ENCODE results near the gene MAPKAPK5. TPM values are rescaled to one million over a fixed set of nuclear protein-coding genes. Genes with fewer than 3 reads are reported as not detected.
A peak's percentile ranks its signal among the peaks of the same experiment; 100 is the strongest.

The MAPKAPK5 gene
- total RNA-seq, 4 donors from 2014 or later, result 79.3 to 122 (median 102) TPM

DNA sequence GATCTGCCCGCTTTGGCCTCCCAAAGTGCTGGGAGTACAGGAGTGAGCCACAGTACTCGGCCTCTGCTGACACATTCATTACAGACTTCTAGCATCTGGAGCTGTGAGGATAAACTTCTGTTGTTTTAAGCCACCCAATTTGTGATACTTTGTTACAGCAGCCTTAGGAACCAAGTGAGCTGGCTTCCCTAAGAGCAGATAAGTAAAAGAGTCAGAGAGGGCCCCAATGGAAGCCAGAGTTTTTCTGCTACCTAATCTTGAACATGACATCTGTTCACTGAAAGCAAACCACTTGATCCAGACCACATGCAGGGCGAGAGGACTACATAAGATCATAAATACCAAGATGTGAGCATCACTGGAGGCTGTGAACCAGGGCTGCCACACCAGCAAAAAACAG, 3.7 kb upstream of the MAPKAPK5 start:
- Histone ChIP-seq H3K4me1 (peaks cover 0 to 19% (median 8%) of the 10 kb centered on the region in 4 donors), H3K9me3 (no peaks in the 10 kb centered on the region), H3K27ac (no peak overlapping the region), H3K27me3 (no peaks in the 10 kb centered on the region), H3K36me3 (peaks cover 0 to 7% (median 0%) of the 10 kb centered on the region in 3 donors), H3K4me3 (no peak overlapping the region)
- no peak for TF ChIP-seq POLR2A (IDR thresholded peaks at IDR 0.05)
- TF ChIP-seq, protein P1, sequence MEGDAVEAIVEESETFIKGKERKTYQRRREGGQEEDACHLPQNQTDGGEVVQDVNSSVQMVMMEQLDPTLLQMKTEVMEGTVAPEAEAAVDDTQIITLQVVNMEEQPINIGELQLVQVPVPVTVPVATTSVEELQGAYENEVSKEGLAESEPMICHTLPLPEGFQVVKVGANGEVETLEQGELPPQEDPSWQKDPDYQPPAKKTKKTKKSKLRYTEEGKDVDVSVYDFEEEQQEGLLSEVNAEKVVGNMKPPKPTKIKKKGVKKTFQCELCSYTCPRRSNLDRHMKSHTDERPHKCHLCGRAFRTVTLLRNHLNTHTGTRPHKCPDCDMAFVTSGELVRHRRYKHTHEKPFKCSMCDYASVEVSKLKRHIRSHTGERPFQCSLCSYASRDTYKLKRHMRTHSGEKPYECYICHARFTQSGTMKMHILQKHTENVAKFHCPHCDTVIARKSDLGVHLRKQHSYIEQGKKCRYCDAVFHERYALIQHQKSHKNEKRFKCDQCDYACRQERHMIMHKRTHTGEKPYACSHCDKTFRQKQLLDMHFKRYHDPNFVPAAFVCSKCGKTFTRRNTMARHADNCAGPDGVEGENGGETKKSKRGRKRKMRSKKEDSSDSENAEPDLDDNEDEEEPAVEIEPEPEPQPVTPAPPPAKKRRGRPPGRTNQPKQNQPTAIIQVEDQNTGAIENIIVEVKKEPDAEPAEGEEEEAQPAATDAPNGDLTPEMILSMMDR (IDR thresholded peaks at IDR 0.05), result no peak
- no peak for DNase-seq

- peaks cover 0 to 7% (median 0%) of the 10 kb centered on the region in 3 donors for H3K36me3 ChIP-seq
- no peaks in the 10 kb centered on the region for H3K27me3 ChIP-seq
- H3K27ac ChIP-seq, result peak overlapping the region; percentile 93 to 99 (median 94)
- TF ChIP-seq, protein P1 (IDR thresholded peaks at IDR 0.05), result no peak
- TF ChIP-seq POLR2A (IDR thresholded peaks at IDR 0.05), result no peak
- H3K4me1 ChIP-seq, result peaks cover 0 to 38% (median 8%) of the 10 kb centered on the region in 4 donors
- peak overlapping the region; percentile 62 to 98 (median 92) for H3K4me3 ChIP-seq
- H3K9me3 ChIP-seq, result no peaks in the 10 kb centered on the region
- DNase-seq, result no peak
These were observed 1.2 kb upstream of the MAPKAPK5 start for GRCh38 chr12:111840807-111841206.

DNA sequence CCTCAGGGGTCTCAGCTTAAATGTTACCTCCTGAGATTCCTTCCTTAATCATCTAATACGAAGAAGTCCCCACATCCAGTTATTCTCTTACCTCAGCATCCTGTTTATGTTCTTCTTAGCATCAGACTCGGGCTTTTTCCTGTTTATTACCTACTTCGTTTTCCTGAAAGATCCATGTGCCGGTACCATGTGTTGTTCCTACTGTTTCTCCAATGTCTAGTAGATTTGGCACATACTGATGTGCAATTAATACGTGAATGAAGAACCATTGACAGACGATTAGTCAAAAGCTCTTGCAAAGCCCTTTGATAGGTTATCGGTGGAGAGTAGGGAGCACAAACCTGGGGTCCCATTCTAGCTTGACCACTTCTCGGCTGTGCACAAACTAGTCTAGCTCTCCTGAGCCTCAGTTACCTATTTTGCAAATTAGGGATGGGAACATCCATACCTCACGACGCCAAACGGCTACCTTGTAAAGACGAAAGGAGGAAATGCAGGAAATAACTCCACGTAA, 735 bp upstream of the MAPKAPK5 start:
- Histone ChIP-seq H3K27ac (peak overlapping the region; percentile 93 to 99 (median 94)), H3K4me1 (peaks cover 0 to 38% (median 8%) of the 10 kb centered on the region in 4 donors), H3K4me3 (peak overlapping the region; percentile 62 to 98 (median 92)), H3K36me3 (peaks cover 0 to 7% (median 0%) of the 10 kb centered on the region in 3 donors), H3K9me3 (no peaks in the 10 kb centered on the region), H3K27me3 (no peaks in the 10 kb centered on the region)
- TF ChIP-seq, protein P1 (IDR thresholded peaks at IDR 0.05), result no peak
- no peak for TF ChIP-seq POLR2A (IDR thresholded peaks at IDR 0.05)
- no peak for DNase-seq

GRCh38 chr12:111842556-111843396, 748 bp downstream of the MAPKAPK5 start:
- H3K27ac ChIP-seq, result peak overlapping the region; percentile 93 to 99 (median 94)
- H3K36me3 ChIP-seq, result peaks cover 0 to 7% (median 0%) of the 10 kb centered on the region in 3 donors
- peak; percentile 45 to 75 for TF ChIP-seq POLR2A (IDR thresholded peaks at IDR 0.05)
- TF ChIP-seq, protein P1 (IDR thresholded peaks at IDR 0.05), result no peak
- H3K27me3 ChIP-seq, result no peaks in the 10 kb centered on the region
- DNase-seq, result peak; percentile 19 to 84 (median 82)
- H3K9me3 ChIP-seq, result no peaks in the 10 kb centered on the region
- peak overlapping the region; percentile 62 to 98 (median 92) for H3K4me3 ChIP-seq
- peaks cover 0 to 38% (median 8%) of the 10 kb centered on the region in 4 donors for H3K4me1 ChIP-seq

- DNase-seq, result no peak
- Histone ChIP-seq H3K4me3 (no peak overlapping the region), H3K4me1 (peaks cover 0 to 23% (median 2%) of the 10 kb centered on the region in 4 donors)
These were observed 4.0 kb downstream of the MAPKAPK5 start for GRCh38 chr12:111846016-111846415.

More at GRCh38 chr12:111846016-111846415, 4.0 kb downstream of the MAPKAPK5 start:
- H3K36me3 ChIP-seq, result no peaks in the 10 kb centered on the region
- H3K27me3 ChIP-seq, result no peaks in the 10 kb centered on the region
- no peak overlapping the region for H3K27ac ChIP-seq
- no peak for TF ChIP-seq POLR2A (IDR thresholded peaks at IDR 0.05)
- TF ChIP-seq, protein P1 (IDR thresholded peaks at IDR 0.05), result no peak
- H3K9me3 ChIP-seq, result no peaks in the 10 kb centered on the region

All from Peyer's patch (tissue), 4 donors.